GM12874 (cell line): Measurements from ENCODE around the gene GORASP1.

ENCODE experiments used
- TF ChIP-seq, protein P1 (sequence below): IDR thresholded peaks from 2 replicates; pipeline ENCODE4 v1.5.1; 2011; ENCODE audit warnings: low read depth, mild to moderate bottlenecking, control low read depth, low read length, moderate library complexity; ENCODE audit not compliant: insufficient read depth

The GORASP1 gene

DNA sequence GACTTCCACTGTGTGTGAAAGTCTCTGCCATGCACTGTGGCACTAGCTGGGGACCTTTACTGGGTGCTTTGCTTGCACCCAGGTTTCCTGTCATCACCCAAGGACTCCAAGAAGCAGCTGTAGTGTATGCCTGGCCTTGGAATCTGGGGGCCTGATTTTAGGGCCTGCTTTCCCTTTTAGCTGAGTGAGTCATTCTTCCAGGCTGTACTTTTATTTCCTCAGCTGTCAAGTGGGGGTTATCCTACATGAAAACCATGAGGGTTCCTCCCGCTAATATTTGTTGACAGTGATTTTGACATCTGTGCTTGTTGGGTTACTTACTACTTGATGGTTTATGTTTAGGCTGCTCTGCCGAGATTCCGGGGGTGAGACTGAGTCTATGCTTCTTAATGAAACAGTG, 18.5 kb downstream of the GORASP1 start:
- TF ChIP-seq, protein P1, sequence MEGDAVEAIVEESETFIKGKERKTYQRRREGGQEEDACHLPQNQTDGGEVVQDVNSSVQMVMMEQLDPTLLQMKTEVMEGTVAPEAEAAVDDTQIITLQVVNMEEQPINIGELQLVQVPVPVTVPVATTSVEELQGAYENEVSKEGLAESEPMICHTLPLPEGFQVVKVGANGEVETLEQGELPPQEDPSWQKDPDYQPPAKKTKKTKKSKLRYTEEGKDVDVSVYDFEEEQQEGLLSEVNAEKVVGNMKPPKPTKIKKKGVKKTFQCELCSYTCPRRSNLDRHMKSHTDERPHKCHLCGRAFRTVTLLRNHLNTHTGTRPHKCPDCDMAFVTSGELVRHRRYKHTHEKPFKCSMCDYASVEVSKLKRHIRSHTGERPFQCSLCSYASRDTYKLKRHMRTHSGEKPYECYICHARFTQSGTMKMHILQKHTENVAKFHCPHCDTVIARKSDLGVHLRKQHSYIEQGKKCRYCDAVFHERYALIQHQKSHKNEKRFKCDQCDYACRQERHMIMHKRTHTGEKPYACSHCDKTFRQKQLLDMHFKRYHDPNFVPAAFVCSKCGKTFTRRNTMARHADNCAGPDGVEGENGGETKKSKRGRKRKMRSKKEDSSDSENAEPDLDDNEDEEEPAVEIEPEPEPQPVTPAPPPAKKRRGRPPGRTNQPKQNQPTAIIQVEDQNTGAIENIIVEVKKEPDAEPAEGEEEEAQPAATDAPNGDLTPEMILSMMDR: no peak

DNA sequence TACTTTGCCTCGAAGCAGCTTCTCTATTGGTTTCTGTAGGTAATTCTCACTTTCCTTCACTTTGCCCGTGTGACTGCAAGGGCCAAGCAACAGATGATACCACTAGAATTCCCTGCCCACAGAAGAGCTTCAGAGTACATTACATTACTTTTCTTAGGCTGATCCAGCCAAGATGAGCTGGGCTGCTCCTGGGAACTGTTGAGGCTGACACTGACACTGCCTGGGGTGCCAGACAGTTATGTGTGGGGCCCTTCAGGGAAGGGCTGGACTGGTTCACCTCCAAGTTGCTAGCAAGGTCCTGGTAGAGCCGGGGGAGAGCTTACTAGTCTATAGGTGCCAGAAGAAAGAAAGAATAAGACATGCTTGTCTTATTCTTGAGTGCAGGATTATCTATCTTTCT, 19.0 kb downstream of the GORASP1 start:
- TF ChIP-seq, protein P1: no peak

DNA sequence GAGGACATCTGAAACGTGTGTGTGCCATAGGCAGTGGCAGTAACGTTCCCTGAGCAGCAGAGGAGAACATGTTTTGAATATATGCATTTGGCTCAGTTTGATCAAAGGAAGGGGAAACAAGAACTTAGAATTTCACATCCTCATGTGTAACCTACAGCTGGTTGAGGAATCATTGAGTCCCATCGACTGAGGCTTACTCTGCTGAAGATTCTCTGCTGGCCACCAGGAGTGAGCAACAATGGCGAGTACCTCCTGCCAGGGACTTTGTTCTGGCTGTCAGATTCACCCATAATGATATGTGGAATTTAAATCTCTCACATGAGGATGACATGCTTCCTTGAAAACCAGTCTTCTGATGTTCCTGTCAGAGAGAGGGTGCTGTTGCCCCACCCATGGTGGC, 21.3 kb downstream of the GORASP1 start:
- TF ChIP-seq, protein P1: no peak

DNA sequence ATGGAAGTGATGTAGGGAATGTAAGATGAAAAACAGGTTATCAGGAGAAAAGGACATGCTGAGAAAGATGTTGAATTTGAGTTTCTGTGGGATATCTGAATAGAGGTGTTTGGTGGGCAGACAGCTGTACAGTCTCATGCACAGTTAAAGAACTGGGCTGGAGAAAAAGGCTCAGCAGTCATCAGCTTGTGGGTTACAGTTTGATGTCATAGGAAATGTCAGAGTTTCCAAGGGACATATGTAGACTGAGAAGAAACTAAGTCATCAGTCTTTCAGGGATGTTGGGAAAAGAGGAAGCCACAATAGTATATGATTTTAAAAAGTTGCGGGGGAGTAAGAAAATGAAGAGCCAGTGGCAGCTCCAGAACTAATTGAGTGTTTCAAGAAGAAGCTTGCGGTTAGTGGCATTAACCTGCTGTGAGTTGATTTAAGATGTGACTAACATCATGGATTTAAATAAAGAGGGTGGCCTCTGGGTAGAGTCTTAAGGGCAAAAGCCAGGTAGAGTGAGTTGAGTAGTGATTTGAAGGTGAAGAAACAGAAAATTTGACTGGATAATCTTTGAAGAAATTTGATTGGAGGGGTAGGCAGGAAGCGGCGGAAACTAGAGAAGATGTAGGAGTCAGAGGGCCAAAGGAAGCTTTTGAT, 24.6 kb downstream of the GORASP1 start:
- TF ChIP-seq, protein P1: no peak

DNA sequence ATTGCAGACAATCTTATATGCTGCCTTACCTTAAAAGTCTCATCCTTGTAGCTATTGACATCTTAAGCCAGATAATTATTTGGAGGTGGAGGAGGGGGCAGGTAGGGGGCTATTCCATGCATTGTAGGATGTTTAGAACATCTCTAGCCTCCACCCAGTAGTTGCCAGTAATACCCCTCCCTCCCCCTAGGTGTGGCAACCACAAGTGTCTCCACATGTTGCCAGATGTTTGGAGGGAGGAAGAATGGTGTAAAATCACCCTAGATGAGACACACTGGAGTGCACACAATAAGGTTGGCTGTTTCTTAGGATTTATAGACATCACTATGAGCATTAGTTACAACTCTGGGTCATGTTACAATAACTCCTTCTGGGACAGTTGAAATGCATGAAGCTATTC, 27.4 kb downstream of the GORASP1 start:
- TF ChIP-seq, protein P1: no peak

DNA sequence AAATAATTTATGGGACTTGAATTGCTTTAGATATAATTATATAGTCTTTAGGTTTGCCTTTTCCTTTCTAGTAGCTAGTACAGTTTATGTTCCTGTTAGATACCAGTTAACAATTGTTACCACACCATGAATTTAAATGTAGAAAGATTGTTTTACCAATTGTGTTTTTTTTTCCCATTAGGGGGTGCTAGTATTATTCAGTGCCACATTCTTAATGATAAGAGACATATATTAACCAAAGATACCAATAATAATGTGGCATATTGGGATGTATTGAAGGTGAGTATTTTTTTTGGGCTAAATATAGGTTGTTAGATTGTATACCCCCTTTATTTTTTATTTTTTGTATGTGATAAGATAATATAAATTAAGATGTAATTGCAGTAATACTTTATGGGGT, 27.9 kb downstream of the GORASP1 start:
- TF ChIP-seq, protein P1: no peak

DNA sequence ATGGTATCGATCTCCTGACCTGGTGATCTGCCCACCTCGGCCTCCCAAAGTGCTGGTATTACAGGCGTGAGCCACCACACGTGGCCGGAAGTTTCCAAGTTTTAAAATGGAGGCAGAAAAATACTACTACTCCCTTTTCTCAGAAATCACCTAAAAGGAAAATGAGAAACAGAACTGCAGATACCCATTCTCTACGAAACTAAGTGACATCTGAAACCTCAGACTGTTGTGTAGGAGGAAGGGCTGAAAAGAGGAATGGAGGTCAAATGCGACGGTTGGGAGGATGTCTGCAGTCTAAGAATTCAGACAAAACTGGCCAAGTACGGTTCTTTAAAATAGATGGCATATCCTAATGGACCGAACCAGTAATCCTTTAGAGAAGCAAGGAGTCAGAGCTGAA, 31.5 kb downstream of the GORASP1 start:
- TF ChIP-seq, protein P1: no peak
